Chondrocyte (in vitro differentiated cells): ENCODE measurements around the gene ZNF430. TPM values are rescaled to one million over a fixed set of nuclear protein-coding genes. Genes with fewer than 3 reads are reported as not detected.

Source experiments
- DNase-seq: peaks from one replicate; pipeline ENCODE4 v3.0.0; 2021; ENCODE audit warnings: mixed read lengths, low spot score
- H3K27ac Mint-ChIP-seq: one replicate; pipeline ENCODE4 v1.8.0; 2021; ENCODE audit warnings: mild to moderate bottlenecking, moderate library complexity, mixed read lengths; ENCODE audit not compliant: unreplicated experiment
- H3K27me3 Mint-ChIP-seq: 2 replicates; pipeline ENCODE4 v1.8.0; 2021; ENCODE audit warnings: low read depth, mixed read lengths
- H3K36me3 Mint-ChIP-seq: 2 replicates; pipeline ENCODE4 v1.8.0; 2021; ENCODE audit warnings: low read depth, mixed read lengths
- H3K4me1 Mint-ChIP-seq: 2 replicates; pipeline ENCODE4 v1.8.0; 2021; ENCODE audit warnings: low read depth, mild to moderate bottlenecking, mixed read lengths
- H3K4me3 Mint-ChIP-seq: one replicate; pipeline ENCODE4 v1.8.0; 2021; ENCODE audit warnings: mild to moderate bottlenecking, moderate library complexity, mixed read lengths; ENCODE audit not compliant: unreplicated experiment
- H3K9me3 Mint-ChIP-seq: 2 replicates; pipeline ENCODE4 v1.8.0; 2021; ENCODE audit warnings: low read depth, mixed read lengths
- CTCF ChIP-seq: fragments of 200-600 bp; sonication (generic); IDR thresholded peaks from 2 replicates; pipeline ENCODE4 v1.5.0; 2021; ENCODE audit warnings: antibody characterized with exemption, mild to moderate bottlenecking, moderate library complexity
- total RNA-seq: library from RNA; stranded (reverse); gene quantifications from 3 replicates; pipeline ENCODE4 v1.2.1, GENCODE V29; 2021

ZNF430 gene
- total RNA-seq, 1 donor from 2014 or later: 8.5 TPM

GRCh38 chr19:21028969-21029268, 8.5 kb downstream of the ZNF430 start:
- Mint-ChIP-seq H3K4me3 (no peak overlapping the region), H3K27ac (peak overlapping the region; percentile 54), H3K4me1 (peaks cover 29% of the 10 kb centered on the region), H3K9me3 (peaks cover 2% of the 10 kb centered on the region), H3K36me3 (peaks cover 24% of the 10 kb centered on the region), H3K27me3 (no peaks in the 10 kb centered on the region)
- DNase-seq: no peak
- TF ChIP-seq CTCF: no peak

GRCh38 chr19:21045028-21045427, 24.6 kb downstream of the ZNF430 start:
- H3K9me3 Mint-ChIP-seq: peaks cover 40% of the 10 kb centered on the region
- no peak for TF ChIP-seq CTCF
- H3K4me1 Mint-ChIP-seq: no peaks in the 10 kb centered on the region
- H3K27ac Mint-ChIP-seq: no peak overlapping the region
- H3K27me3 Mint-ChIP-seq: no peaks in the 10 kb centered on the region
- no peak for DNase-seq
- H3K4me3 Mint-ChIP-seq: no peak overlapping the region
- peaks cover 49% of the 10 kb centered on the region for H3K36me3 Mint-ChIP-seq

- peaks cover 40% of the 10 kb centered on the region for H3K9me3 Mint-ChIP-seq
- no peak for DNase-seq
- no peak overlapping the region for H3K4me3 Mint-ChIP-seq
- H3K27me3 Mint-ChIP-seq: no peaks in the 10 kb centered on the region
- no peak overlapping the region for H3K27ac Mint-ChIP-seq
- no peak for TF ChIP-seq CTCF
- H3K36me3 Mint-ChIP-seq: peaks cover 48% of the 10 kb centered on the region
- H3K4me1 Mint-ChIP-seq: no peaks in the 10 kb centered on the region
Measured at GRCh38 chr19:21046489-21046888, 26.0 kb downstream of the ZNF430 start.

- TF ChIP-seq CTCF: no peak
- no peak for DNase-seq
- Mint-ChIP-seq H3K36me3 (peaks cover 52% of the 10 kb centered on the region), H3K4me1 (no peaks in the 10 kb centered on the region), H3K27ac (no peak overlapping the region), H3K9me3 (peaks cover 40% of the 10 kb centered on the region), H3K27me3 (no peaks in the 10 kb centered on the region), H3K4me3 (no peak overlapping the region)
Measured at GRCh38 chr19:21047716-21048115, 27.3 kb downstream of the ZNF430 start.

GRCh38 chr19:21052902-21053301, 32.4 kb downstream of the ZNF430 start:
- Mint-ChIP-seq H3K27me3 (no peaks in the 10 kb centered on the region), H3K27ac (no peak overlapping the region), H3K4me3 (no peak overlapping the region), H3K4me1 (no peaks in the 10 kb centered on the region), H3K36me3 (peaks cover 43% of the 10 kb centered on the region), H3K9me3 (peaks cover 15% of the 10 kb centered on the region)
- no peak for DNase-seq
- no peak for TF ChIP-seq CTCF
